Endothelial cell of umbilical vein (primary cell): ENCODE measurements around the gene BBC3. TPM values are rescaled to one million over a fixed set of nuclear protein-coding genes. Genes with fewer than 3 reads are reported as not detected.

ENCODE experiments used
- BruUV-seq: library from RNA; stranded (reverse); fragments of 400-500 nt; replicated peaks from 2 replicates; lab custom pipeline; 2021; lab: Mats Ljungman, UMichigan
- CTCF ChIA-PET: fragments of 300-600, 350-600 bp; sonication (Branson Sonifier 250); formaldehyde crosslinking; loops from one replicate; lab custom pipeline; 2021; ENCODE audit warnings: antibody characterized with exemption, inconsistent platforms; lab: Charles Lee
- POLR2A ChIA-PET: fragments of 300-600, 350-600 bp; sonication (Branson Sonifier 250); formaldehyde crosslinking; loops from one replicate; lab custom pipeline; 2021; ENCODE audit warnings: antibody characterized with exemption, inconsistent platforms; lab: Charles Lee
- DNase-seq: peaks from one replicate; pipeline ENCODE4 v3.0.0-alpha.2; 2011; ENCODE audit warnings: low read depth, low spot score
- FAIRE-seq: peaks from 2 replicates; lab custom pipeline; 2011; peaks lifted over from hg19 to GRCh38; lab: Jason Lieb, UNC
- H2AFZ ChIP-seq: 2 replicates; pipeline ENCODE4 v1.6.0; 2012; ENCODE audit warnings: low read depth, low read length, control low read depth, inconsistent platforms
- H3K27ac ChIP-seq: 2 replicates; pipeline ENCODE4 v1.5.1; 2011; ENCODE audit warnings: low read depth, mild to moderate bottlenecking, control low read depth, low read length, moderate library complexity; ENCODE audit not compliant: insufficient read depth
- H3K27me3 ChIP-seq, 2 experiments: 2 replicates each; pipeline versions ENCODE4 v1.6.0 to v1.6.1; 2011; ENCODE audit warnings: low read length in 2 of 2, mixed read lengths in 1 of 2; ENCODE audit not compliant: control insufficient read depth in 2 of 2, insufficient read depth in 2 of 2
- H3K36me3 ChIP-seq, 2 experiments: 2 replicates in 1 of 2; 3 replicates in 1 of 2; pipeline ENCODE4 v1.5.1; 2011; ENCODE audit warnings: low read length in 2 of 2, mild to moderate bottlenecking in 1 of 2, moderate library complexity in 1 of 2; ENCODE audit not compliant: control insufficient read depth in 2 of 2, insufficient read depth in 2 of 2; ENCODE audit errors: extremely low read depth in 1 of 2
- H3K4me1 ChIP-seq: 3 replicates; pipeline ENCODE4 v1.5.1; 2011; ENCODE audit warnings: mild to moderate bottlenecking, low read length; ENCODE audit not compliant: control insufficient read depth, insufficient read depth; ENCODE audit errors: extremely low read depth
- H3K4me2 ChIP-seq: 2 replicates; pipeline ENCODE4 v1.6.1; 2011; ENCODE audit warnings: low read length, control low read depth, mixed read lengths; ENCODE audit not compliant: insufficient read depth
- H3K4me3 ChIP-seq, 3 experiments: fragments of 200-600 bp in 1 of 3; sonication (generic), shearing (Covaris generic) in 1 of 3; replicated peaks in 1 of 3; 2 replicates each; pipeline ENCODE4 v1.5.1; 2011 to 2016; ENCODE audit warnings: control low read depth in 3 of 3, low read length in 3 of 3, mild to moderate bottlenecking in 2 of 3, inconsistent platforms in 1 of 3, low read depth in 1 of 3, moderate library complexity in 1 of 3; ENCODE audit not compliant: insufficient read depth in 1 of 3
- H3K79me2 ChIP-seq: 2 replicates; pipeline ENCODE4 v1.6.0; 2012; ENCODE audit warnings: low read length, inconsistent platforms; ENCODE audit not compliant: control insufficient read depth, insufficient read depth
- H3K9ac ChIP-seq: replicated peaks from 2 replicates; pipeline ENCODE3; 2011; ENCODE audit warnings: low read length, control low read depth; ENCODE audit not compliant: insufficient read depth; ENCODE audit errors: extremely low read depth
- H3K9me1 ChIP-seq: replicated peaks from 3 replicates; pipeline ENCODE4 v1.6.0; 2011; ENCODE audit warnings: mild to moderate bottlenecking, low read length; ENCODE audit not compliant: control insufficient read depth, insufficient read depth; ENCODE audit errors: extremely low read depth
- H3K9me3 ChIP-seq: replicated peaks from 2 replicates; pipeline ENCODE4 v1.5.1; 2012; ENCODE audit warnings: low read length, inconsistent platforms; ENCODE audit not compliant: control insufficient read depth, insufficient read depth
- H4K20me1 ChIP-seq: replicated peaks from 2 replicates; pipeline ENCODE3; 2011; ENCODE audit warnings: mild to moderate bottlenecking, low read length; ENCODE audit not compliant: control insufficient read depth, insufficient read depth; ENCODE audit errors: extremely low read depth
- EZH2 ChIP-seq: IDR thresholded peaks from 2 replicates; pipeline ENCODE4 v1.6.1; 2012; ENCODE audit warnings: borderline replicate concordance, low read depth, mild to moderate bottlenecking, moderate library complexity, low read length, inconsistent platforms; ENCODE audit not compliant: severe bottlenecking
- FOS ChIP-seq: IDR thresholded peaks from 2 replicates; pipeline ENCODE4 v1.6.1; 2011; ENCODE audit warnings: mild to moderate bottlenecking, low read length, moderate library complexity, borderline replicate concordance; ENCODE audit not compliant: insufficient read depth
- GATA2 ChIP-seq: IDR thresholded peaks from 2 replicates; pipeline ENCODE4 v1.7.0; 2011; ENCODE audit warnings: low read depth, mild to moderate bottlenecking, moderate library complexity, mixed read lengths, low read length; ENCODE audit not compliant: insufficient read length, insufficient read depth
- JUN ChIP-seq: IDR thresholded peaks from 2 replicates; pipeline ENCODE4 v1.6.1; 2011; ENCODE audit warnings: borderline replicate concordance, low read depth; ENCODE audit not compliant: insufficient read length, insufficient read depth
- MAX ChIP-seq: IDR thresholded peaks from 2 replicates; pipeline ENCODE4 v1.6.1; 2011; ENCODE audit not compliant: insufficient read depth, insufficient read length
- MYC ChIP-seq: IDR thresholded peaks from one replicate; pipeline ENCODE4 v1.6.1; 2011; ENCODE audit warnings: mild to moderate bottlenecking, low read depth, low read length
- POLR2A ChIP-seq: IDR thresholded peaks from 2 replicates; pipeline ENCODE4 v1.6.1; 2012; ENCODE audit warnings: low read depth, mild to moderate bottlenecking, control low read depth, low read length
- POLR2AphosphoS5 ChIP-seq: IDR thresholded peaks from 2 replicates; pipeline ENCODE4 v1.6.1; 2012; ENCODE audit warnings: low read depth, mild to moderate bottlenecking, control low read depth, low read length, moderate library complexity; ENCODE audit not compliant: insufficient read depth
- dilution Hi-C: fragments of 300-500 bp; cut with MboI; formaldehyde crosslinking; loops from one replicate; pipeline ENCODE4 v1.15.0; 2019; ENCODE audit warnings: low sequenced_read_pairs; ENCODE audit not compliant: extremely low pct_ligation_motif_present
- intact Hi-C: fragments of 100-400 bp; cut with micrococcal nuclease; formaldehyde crosslinking; loops from one replicate; pipeline ENCODE4 v1.10.0; 2022
- polyA plus RNA-seq, 4 experiments: library from polyadenylated mRNA; depleted of rRNA in 3 of 4; stranded (reverse) in 3 of 4; unstranded in 1 of 4; fragments of >200 nt; gene quantifications; 2 replicates each; pipeline versions ENCODE4 v1.2.1 to v1.2.3, GENCODE V29; 2011 to 2012; ENCODE audit warnings: missing spikeins in 1 of 4
- total RNA-seq: library from RNA; stranded (reverse); gene quantifications from 2 replicates; pipeline ENCODE4 v1.2.3, GENCODE V29; 2021
- TF ChIP-seq, protein P1 (sequence below), 2 donors: IDR thresholded peaks; 1 replicate in 1 of 2; 2 replicates in 1 of 2; pipeline ENCODE4 v1.5.1; 2011; ENCODE audit warnings: low read length in 2 of 2, mild to moderate bottlenecking in 2 of 2, moderate library complexity in 2 of 2, control low read depth in 1 of 2, inconsistent platforms in 1 of 2, low read depth in 1 of 2; ENCODE audit not compliant: insufficient read depth in 1 of 2; ENCODE audit errors: extremely low read depth in 1 of 2

BBC3 gene
- total and polyA plus RNA-seq, 2 donors (not counting 3 experiments of a cell fraction or from before 2014, with no cell fraction given) = 11.3 to 35.7 TPM

GRCh38 chr19:47270408-47270807 lies 39.4 kb upstream of the BBC3 start:
- Histone ChIP-seq H3K4me2 (no peak overlapping the region), H3K27ac (no peak overlapping the region), H3K9me1 (no peaks in the 10 kb centered on the region), H3K36me3 (peaks cover 0 to 26% of the 10 kb centered on the region in 2 experiments), H3K9ac (no peak overlapping the region), H3K79me2 (no peaks in the 10 kb centered on the region), H3K4me1 (peaks cover 12% of the 10 kb centered on the region), H3K27me3 (no peaks in the 10 kb centered on the region), H3K4me3 (no peak overlapping the region), H4K20me1 (no peaks in the 10 kb centered on the region), H2AFZ (no peak overlapping the region), H3K9me3 (no peaks in the 10 kb centered on the region)
- dilution Hi-C loops = no loop called here
- intact Hi-C loops = loop anchor here (5.0 kb wide), 1 partner anchor 77 kb away; the partner anchor contains the start of gene DHX34
- TF ChIP-seq EZH2 (no peak), MAX (no peak), POLR2A (no peak), GATA2 (no peak), POLR2AphosphoS5 (no peak), MYC (no peak), FOS (no peak), JUN (no peak)
- TF ChIP-seq, protein P1, sequence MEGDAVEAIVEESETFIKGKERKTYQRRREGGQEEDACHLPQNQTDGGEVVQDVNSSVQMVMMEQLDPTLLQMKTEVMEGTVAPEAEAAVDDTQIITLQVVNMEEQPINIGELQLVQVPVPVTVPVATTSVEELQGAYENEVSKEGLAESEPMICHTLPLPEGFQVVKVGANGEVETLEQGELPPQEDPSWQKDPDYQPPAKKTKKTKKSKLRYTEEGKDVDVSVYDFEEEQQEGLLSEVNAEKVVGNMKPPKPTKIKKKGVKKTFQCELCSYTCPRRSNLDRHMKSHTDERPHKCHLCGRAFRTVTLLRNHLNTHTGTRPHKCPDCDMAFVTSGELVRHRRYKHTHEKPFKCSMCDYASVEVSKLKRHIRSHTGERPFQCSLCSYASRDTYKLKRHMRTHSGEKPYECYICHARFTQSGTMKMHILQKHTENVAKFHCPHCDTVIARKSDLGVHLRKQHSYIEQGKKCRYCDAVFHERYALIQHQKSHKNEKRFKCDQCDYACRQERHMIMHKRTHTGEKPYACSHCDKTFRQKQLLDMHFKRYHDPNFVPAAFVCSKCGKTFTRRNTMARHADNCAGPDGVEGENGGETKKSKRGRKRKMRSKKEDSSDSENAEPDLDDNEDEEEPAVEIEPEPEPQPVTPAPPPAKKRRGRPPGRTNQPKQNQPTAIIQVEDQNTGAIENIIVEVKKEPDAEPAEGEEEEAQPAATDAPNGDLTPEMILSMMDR (IDR thresholded peaks at IDR 0.05; ENCODE audit: extremely low read depth in 1 of 2, insufficient read depth in 1 of 2, low read depth in 1 of 2, low read length in 2 of 2) = no peak
- no TSS peak for BruUV-seq
- ChIA-PET CTCF (interaction anchor here (1.1 kb wide), 1 partner anchor 13 kb away, joined by 3 read pairs; no protein-coding TSS in a partner anchor), POLR2A (no interaction called here)
- DNase-seq (no peak), FAIRE-seq (no peak)
